ENCODE data around the gene CELA2A.

The CELA2A gene

GRCh38 chr1:15439325-15439724, 17.2 kb upstream of the CELA2A start:
- Histone ChIP-seq H3K4me3 (ENCODE audit: low read depth, low read length) (no peak overlapping the region), H3K36me3 (no peaks in the 10 kb centered on the region), H3K9me3 (ENCODE audit: severe bottlenecking) (no peaks in the 10 kb centered on the region), H3K27ac (no peak overlapping the region), H3K27me3 (ENCODE audit: insufficient read depth, low read depth, severe bottlenecking) (no peaks in the 10 kb centered on the region)
- no peak for DNase-seq
- TF ChIP-seq CTCF (IDR thresholded peaks at IDR 0.05; ENCODE audit: low read depth, low read length): no peak

DNA sequence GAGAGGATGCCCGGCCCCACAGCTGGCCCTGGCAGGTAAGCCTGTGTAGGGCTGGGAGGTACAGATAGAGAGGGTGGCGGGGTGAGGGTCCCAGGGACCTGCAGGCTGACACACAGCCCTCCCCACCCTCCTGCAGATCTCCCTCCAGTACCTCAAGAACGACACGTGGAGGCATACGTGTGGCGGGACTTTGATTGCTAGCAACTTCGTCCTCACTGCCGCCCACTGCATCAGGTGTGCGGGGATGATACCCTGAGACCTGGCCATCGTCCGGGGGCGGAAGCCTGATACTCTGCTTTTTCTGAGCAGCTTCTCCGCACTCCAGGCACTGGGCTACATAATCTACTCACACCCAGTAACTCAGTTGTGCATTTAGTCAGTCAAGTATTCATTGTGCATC, 16.2 kb upstream of the CELA2A start:
- Histone ChIP-seq H3K27ac (no peak overlapping the region), H3K4me3 (ENCODE audit: low read depth, low read length) (no peak overlapping the region), H3K27me3 (ENCODE audit: insufficient read depth, low read depth, severe bottlenecking) (no peaks in the 10 kb centered on the region), H3K36me3 (no peaks in the 10 kb centered on the region), H3K9me3 (ENCODE audit: severe bottlenecking) (no peaks in the 10 kb centered on the region)
- TF ChIP-seq CTCF (IDR thresholded peaks at IDR 0.05; ENCODE audit: low read depth, low read length): no peak
- DNase-seq: no peak

DNA sequence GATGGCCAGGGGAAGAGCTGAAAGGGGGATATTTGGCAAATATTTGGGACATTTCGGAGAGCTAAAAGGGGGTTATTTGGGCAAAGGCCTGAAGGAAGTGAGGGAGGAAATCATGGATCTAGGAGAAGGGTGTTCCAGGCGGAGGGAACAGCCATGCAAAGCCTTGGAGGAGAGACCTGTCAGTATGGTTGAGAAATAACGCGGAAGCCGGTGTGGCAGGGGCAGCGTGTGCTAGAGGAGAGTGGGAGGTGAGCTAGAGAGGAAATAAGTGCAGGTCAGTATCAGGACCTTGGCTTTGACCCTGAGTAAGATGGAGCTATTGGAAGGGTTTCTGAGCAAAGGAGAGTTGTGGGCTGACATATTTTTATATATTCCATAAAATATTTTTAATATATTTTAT, 15.3 kb upstream of the CELA2A start:
- H3K27me3 ChIP-seq (ENCODE audit: insufficient read depth, low read depth, severe bottlenecking): no peaks in the 10 kb centered on the region
- H3K27ac ChIP-seq: no peak overlapping the region
- no peak for TF ChIP-seq CTCF (IDR thresholded peaks at IDR 0.05; ENCODE audit: low read depth, low read length)
- no peak for DNase-seq
- H3K36me3 ChIP-seq: no peaks in the 10 kb centered on the region
- H3K4me3 ChIP-seq (ENCODE audit: low read depth, low read length): no peak overlapping the region
- no peaks in the 10 kb centered on the region for H3K9me3 ChIP-seq (ENCODE audit: severe bottlenecking)

DNA sequence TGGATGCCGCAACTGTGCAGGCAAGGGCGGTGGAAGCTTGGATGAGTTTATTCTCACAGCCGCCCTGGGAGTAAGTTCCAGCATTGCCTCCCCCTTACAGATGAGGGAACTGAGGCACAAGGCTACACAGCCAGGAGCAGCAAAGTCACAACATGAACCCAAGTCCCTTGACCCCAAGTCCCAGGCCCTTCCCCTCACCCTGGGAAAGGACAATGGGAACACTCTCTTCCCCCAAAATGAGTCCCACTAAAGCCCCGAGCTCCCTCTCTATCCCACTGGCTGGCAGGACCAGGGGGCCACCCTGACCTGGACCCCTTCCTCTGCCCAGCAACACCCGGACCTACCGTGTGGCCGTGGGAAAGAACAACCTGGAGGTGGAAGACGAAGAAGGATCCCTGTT, 14.4 kb upstream of the CELA2A start:
- H3K27ac ChIP-seq: no peak overlapping the region
- H3K4me3 ChIP-seq (ENCODE audit: low read depth, low read length): no peak overlapping the region
- no peaks in the 10 kb centered on the region for H3K36me3 ChIP-seq
- no peaks in the 10 kb centered on the region for H3K27me3 ChIP-seq (ENCODE audit: insufficient read depth, low read depth, severe bottlenecking)
- no peak for DNase-seq
- no peaks in the 10 kb centered on the region for H3K9me3 ChIP-seq (ENCODE audit: severe bottlenecking)
- no peak for TF ChIP-seq CTCF (IDR thresholded peaks at IDR 0.05; ENCODE audit: low read depth, low read length)

DNA sequence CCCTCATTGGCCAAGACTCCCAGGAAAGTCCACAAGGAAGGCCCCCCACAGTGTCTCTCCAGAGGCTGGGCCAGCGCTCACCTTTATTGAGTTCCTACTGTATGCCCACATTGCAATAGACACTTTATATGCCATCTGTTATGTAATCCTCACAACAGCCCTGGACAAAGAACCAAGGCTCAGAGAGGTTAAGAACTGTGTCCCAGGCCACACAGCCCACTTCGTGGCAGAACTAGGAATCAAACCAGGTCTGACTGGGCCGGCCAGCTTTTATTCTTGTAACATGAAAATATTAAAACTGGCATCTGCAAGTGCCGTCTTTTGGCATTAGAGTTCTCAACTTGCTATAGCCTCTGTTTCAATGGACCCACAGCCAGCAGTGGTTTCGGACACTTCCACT, 13.8 kb upstream of the CELA2A start:
- no peaks in the 10 kb centered on the region for H3K27me3 ChIP-seq (ENCODE audit: insufficient read depth, low read depth, severe bottlenecking)
- DNase-seq: no peak
- no peak overlapping the region for H3K4me3 ChIP-seq (ENCODE audit: low read depth, low read length)
- no peaks in the 10 kb centered on the region for H3K36me3 ChIP-seq
- no peak overlapping the region for H3K27ac ChIP-seq
- H3K9me3 ChIP-seq (ENCODE audit: severe bottlenecking): no peaks in the 10 kb centered on the region
- no peak for TF ChIP-seq CTCF (IDR thresholded peaks at IDR 0.05; ENCODE audit: low read depth, low read length)

DNA sequence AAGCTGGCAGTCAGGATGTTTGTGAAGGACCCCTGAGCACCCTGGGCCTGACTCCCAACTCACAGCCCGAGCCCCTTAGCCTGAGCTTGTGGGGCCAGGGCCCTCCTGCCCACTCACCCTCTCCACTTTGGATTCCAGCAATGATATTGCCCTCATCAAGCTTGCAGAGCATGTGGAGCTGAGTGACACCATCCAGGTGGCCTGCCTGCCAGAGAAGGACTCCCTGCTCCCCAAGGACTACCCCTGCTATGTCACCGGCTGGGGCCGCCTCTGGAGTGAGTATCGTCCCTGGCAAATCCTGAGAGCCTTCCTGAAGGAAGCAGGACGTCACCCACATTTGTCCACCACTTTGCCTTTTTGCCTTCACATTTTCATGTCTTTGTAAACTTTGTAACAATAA, 13.3 kb upstream of the CELA2A start:
- no peak for DNase-seq
- H3K27me3 ChIP-seq (ENCODE audit: insufficient read depth, low read depth, severe bottlenecking): no peaks in the 10 kb centered on the region
- no peak overlapping the region for H3K4me3 ChIP-seq (ENCODE audit: low read depth, low read length)
- H3K9me3 ChIP-seq (ENCODE audit: severe bottlenecking): no peaks in the 10 kb centered on the region
- no peak overlapping the region for H3K27ac ChIP-seq
- no peak for TF ChIP-seq CTCF (IDR thresholded peaks at IDR 0.05; ENCODE audit: low read depth, low read length)
- H3K36me3 ChIP-seq: no peaks in the 10 kb centered on the region

Data from WERI-Rb-1 (cell line).